Peyer's patch (tissue), 4 donors: ENCODE results near the gene NCKAP5. TPM values are rescaled to one million over a fixed set of nuclear protein-coding genes. Genes with fewer than 3 reads are reported as not detected.

Experiments
- DNase-seq, 3 donors: peaks; one replicate each; pipeline ENCODE4 v3.0.0-alpha.2; 2017 to 2019
- H3K27ac ChIP-seq, 4 donors: fragments of 200-600 bp; sonication (generic); one replicate each; pipeline ENCODE4 v1.5.1; 2016 to 2019
- H3K27me3 ChIP-seq, 2 donors: fragments of 200-600 bp; sonication (generic); one replicate each; pipeline ENCODE4 v1.5.1; 2019
- H3K36me3 ChIP-seq, 3 donors: fragments of 200-600 bp; sonication (generic); one replicate each; pipeline ENCODE4 v1.5.1; 2016 to 2019
- H3K4me1 ChIP-seq, 4 donors: fragments of 200-600 bp; sonication (generic); one replicate each; pipeline ENCODE4 v1.5.1; 2016 to 2019
- H3K4me3 ChIP-seq, 4 donors: fragments of 200-600 bp; sonication (generic); 1 replicate in 3 of 4; 2 replicates in 1 of 4; pipeline ENCODE4 v1.5.1; 2016 to 2019; ENCODE audit warnings: mild to moderate bottlenecking in 1 of 4
- H3K9me3 ChIP-seq, 4 donors: fragments of 200-600 bp; sonication (generic); one replicate each; pipeline ENCODE4 v1.5.1; 2016 to 2019; ENCODE audit warnings: mild to moderate bottlenecking in 1 of 4
- POLR2A ChIP-seq, 2 donors: fragments of 450-650 bp; IDR thresholded peaks; one replicate each; pipeline ENCODE4 v1.5.1; 2017; ENCODE audit warnings: antibody characterized with exemption in 2 of 2, mild to moderate bottlenecking in 2 of 2, moderate library complexity in 2 of 2
- total RNA-seq, 4 donors: library from RNA; depleted of rRNA; stranded (reverse); fragments of >200 nt; gene quantifications; one replicate each; pipeline ENCODE4 v1.1.0, GENCODE V29; 2016
- TF ChIP-seq, protein P1 (sequence below), 6 experiments: fragments of 450-650 bp in 4 of 6; fragments of 200-600 bp in 2 of 6; sonication (generic) in 1 of 6; IDR thresholded peaks; one replicate each; pipeline ENCODE4 v1.5.1; 2017 to 2019; ENCODE audit warnings: antibody characterized with exemption in 6 of 6, mild to moderate bottlenecking in 3 of 6, moderate library complexity in 1 of 6

The NCKAP5 gene
- total RNA-seq, 4 donors from 2014 or later, result 9.1 to 28.5 (median 22.5) TPM

DNA sequence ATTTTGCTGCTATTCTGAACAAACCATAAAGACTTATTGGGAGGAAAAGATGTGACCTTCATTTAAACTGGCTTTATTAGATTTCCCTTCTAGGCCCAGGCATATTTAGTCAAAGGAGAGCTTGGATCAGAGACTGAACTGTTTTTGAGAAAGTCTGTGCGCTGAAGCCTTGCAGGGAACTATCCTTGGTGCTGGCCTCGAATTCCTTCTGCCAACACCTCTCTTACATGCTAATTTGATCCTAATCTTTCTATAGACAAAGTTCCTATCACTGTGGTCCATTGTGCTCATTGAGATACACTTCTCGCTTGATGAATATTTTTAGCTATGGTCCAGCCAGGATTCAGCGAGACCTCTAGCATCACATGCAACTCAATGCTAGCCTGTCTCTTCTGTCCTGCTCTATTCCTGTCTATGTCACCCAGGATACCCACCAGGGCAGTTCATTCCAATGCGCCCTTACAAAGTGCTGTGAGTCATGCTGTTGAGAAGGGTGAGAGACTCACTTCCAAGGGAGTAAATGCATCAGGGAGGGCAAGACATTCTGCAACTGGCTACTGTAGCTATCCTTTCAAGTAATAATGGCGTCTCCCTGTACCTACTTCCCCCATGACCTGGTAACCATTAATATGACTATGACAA lies 541.6 kb downstream of the NCKAP5 start:
- Histone ChIP-seq H3K36me3 (no peaks in the 10 kb centered on the region), H3K4me1 (no peaks in the 10 kb centered on the region), H3K4me3 (no peak overlapping the region), H3K27ac (no peak overlapping the region), H3K9me3 (no peaks in the 10 kb centered on the region), H3K27me3 (no peaks in the 10 kb centered on the region)
- TF ChIP-seq, protein P1, sequence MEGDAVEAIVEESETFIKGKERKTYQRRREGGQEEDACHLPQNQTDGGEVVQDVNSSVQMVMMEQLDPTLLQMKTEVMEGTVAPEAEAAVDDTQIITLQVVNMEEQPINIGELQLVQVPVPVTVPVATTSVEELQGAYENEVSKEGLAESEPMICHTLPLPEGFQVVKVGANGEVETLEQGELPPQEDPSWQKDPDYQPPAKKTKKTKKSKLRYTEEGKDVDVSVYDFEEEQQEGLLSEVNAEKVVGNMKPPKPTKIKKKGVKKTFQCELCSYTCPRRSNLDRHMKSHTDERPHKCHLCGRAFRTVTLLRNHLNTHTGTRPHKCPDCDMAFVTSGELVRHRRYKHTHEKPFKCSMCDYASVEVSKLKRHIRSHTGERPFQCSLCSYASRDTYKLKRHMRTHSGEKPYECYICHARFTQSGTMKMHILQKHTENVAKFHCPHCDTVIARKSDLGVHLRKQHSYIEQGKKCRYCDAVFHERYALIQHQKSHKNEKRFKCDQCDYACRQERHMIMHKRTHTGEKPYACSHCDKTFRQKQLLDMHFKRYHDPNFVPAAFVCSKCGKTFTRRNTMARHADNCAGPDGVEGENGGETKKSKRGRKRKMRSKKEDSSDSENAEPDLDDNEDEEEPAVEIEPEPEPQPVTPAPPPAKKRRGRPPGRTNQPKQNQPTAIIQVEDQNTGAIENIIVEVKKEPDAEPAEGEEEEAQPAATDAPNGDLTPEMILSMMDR (IDR thresholded peaks at IDR 0.05), result no peak
- DNase-seq, result no peak

DNA sequence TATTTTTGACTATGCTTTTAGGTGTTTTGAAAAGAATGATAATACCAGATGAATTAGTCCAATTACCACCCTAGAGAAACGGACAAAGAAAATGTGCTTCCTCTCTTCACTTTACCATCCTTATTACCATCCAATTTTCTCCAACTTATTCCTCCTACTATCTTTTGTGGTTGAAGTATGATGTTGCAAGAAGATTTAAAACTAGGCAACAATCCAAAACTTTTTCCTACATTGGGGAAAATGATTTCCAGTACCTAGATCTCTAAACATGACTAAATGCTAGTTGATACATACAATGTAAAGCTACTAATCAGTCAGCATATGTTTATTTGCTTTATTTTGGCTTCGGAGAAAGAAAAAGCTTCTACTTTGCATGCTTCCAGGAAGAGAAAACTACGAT lies 543.3 kb downstream of the NCKAP5 start:
- no peak for DNase-seq
- no peaks in the 10 kb centered on the region for H3K9me3 ChIP-seq
- H3K36me3 ChIP-seq, result no peaks in the 10 kb centered on the region
- no peak for TF ChIP-seq POLR2A (IDR thresholded peaks at IDR 0.05)
- TF ChIP-seq, protein P1 (IDR thresholded peaks at IDR 0.05), result no peak
- no peaks in the 10 kb centered on the region for H3K4me1 ChIP-seq
- no peak overlapping the region for H3K27ac ChIP-seq
- no peak overlapping the region for H3K4me3 ChIP-seq
- no peaks in the 10 kb centered on the region for H3K27me3 ChIP-seq

DNA sequence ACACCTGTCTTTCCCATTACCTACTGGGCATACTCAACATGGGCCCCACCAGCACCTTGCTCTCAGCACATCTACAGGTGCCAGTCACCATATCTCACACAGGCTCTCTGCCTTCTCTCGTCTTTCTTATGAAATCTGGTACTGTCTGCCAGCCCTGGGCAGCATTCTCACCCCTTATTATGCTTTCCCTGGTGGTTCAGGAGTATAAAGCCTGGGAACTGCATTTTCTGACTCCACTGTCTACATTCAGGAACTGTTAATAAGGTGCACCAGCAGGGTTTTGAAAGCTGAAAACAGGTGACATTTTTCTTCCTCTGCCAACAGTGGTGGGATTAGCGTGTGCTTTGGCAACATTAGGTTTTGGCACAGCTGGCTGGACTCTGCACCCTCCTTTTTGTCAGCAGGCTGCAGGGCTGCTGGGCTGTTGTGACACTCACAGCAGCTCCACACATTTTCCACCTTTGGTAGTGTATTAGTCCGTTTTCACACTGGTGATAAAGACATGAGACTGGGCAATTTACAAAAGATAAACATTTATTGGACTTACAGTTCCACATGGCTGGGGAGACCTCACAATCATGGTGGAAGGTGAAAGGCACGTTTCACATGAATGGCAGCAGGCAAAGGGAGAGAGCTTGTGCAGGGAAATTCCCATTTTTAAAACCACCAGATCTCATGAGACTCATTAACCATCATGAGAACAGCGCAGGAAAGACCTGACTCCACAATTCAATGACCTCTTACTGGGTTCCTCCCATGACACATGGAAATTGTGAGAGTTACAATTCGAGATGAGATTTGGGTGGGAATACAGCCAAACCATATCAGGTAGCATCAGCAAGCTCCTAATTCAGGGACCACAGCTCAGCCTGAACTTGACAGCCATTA lies 555.2 kb downstream of the NCKAP5 start:
- Histone ChIP-seq H3K4me1 (no peaks in the 10 kb centered on the region), H3K36me3 (no peaks in the 10 kb centered on the region), H3K4me3 (no peak overlapping the region), H3K9me3 (no peaks in the 10 kb centered on the region), H3K27ac (no peak overlapping the region), H3K27me3 (no peaks in the 10 kb centered on the region)
- DNase-seq, result no peak
- no peak for TF ChIP-seq POLR2A (IDR thresholded peaks at IDR 0.05)
- TF ChIP-seq, protein P1 (IDR thresholded peaks at IDR 0.05), result no peak

DNA sequence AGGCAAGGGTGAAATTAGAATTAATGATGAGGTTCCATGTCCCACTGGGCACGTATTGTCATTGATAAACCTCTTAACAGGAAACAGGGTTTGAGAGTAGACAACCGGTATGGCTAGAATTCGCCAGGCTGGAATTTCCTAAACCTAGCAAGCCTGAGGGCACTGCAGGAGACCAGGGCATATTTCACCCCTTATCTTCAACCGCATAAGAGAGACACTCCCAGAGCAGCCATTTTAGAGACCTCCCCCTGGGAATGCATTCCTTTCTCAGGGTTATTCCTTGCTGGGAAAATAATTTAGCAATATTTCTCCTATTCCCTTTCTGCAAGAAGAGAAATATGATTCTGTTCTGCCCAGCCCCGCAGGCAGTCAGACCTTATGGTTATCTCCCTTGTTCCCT lies 563.6 kb downstream of the NCKAP5 start:
- no peak for DNase-seq
- no peak overlapping the region for H3K27ac ChIP-seq
- no peak overlapping the region for H3K4me3 ChIP-seq
- TF ChIP-seq, protein P1 (IDR thresholded peaks at IDR 0.05), result no peak
- TF ChIP-seq POLR2A (IDR thresholded peaks at IDR 0.05), result no peak
- H3K9me3 ChIP-seq, result no peaks in the 10 kb centered on the region
- H3K27me3 ChIP-seq, result no peaks in the 10 kb centered on the region
- no peaks in the 10 kb centered on the region for H3K4me1 ChIP-seq
- no peaks in the 10 kb centered on the region for H3K36me3 ChIP-seq

DNA sequence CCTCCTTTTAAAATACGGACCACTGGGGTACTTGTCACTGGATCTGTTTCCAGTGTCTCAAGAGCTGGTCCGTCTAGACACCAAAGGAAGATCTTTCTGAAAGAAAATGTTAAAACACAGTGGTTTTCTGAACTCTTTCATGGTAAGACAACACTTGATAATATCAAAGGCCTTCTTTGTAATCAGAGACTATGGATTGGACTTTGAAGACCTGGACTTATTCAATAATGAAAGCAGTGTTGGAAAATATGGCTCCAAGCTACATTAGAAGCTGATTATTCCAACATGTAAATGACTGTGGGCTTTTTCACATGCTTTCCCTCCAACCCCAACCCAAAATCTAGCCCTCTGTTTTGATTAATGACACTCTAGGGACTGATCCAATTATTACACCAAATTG lies 568.8 kb downstream of the NCKAP5 start:
- Histone ChIP-seq H3K4me1 (no peaks in the 10 kb centered on the region), H3K27me3 (no peaks in the 10 kb centered on the region), H3K27ac (no peak overlapping the region), H3K9me3 (no peaks in the 10 kb centered on the region), H3K4me3 (no peak overlapping the region), H3K36me3 (no peaks in the 10 kb centered on the region)
- DNase-seq, result no peak
- TF ChIP-seq, protein P1 (IDR thresholded peaks at IDR 0.05), result no peak
- TF ChIP-seq POLR2A (IDR thresholded peaks at IDR 0.05), result no peak
